Jurkat, Clone E6-1 (cell line): ENCODE results near the gene PTCD2.
A peak's percentile ranks its signal among the peaks of the same experiment; 100 is the strongest.
"Not testable (repeated sequence)": the region's sequence is repeated elsewhere in the genome, so short reads cannot be mapped to it uniquely, and the experiment has no call there.

Source experiments
- DNase-seq: peaks from one replicate; pipeline ENCODE4 v3.0.0-alpha.2; 2011; ENCODE audit warnings: low read depth, low spot score
- H3K4me3 ChIP-seq: 2 replicates; pipeline ENCODE4 v1.5.1; 2011; ENCODE audit warnings: mild to moderate bottlenecking, low read length, control low read depth, moderate library complexity

The PTCD2 gene

GRCh38 chr5:72293495-72294055, 26.6 kb upstream of the PTCD2 start:
- no peak for DNase-seq
- H3K4me3 ChIP-seq, result no peak overlapping the region

GRCh38 chr5:72294473-72294872, 25.7 kb upstream of the PTCD2 start:
- no peak for DNase-seq
- H3K4me3 ChIP-seq, result no peak overlapping the region

GRCh38 chr5:72295539-72295938, 24.6 kb upstream of the PTCD2 start:
- DNase-seq, result no peak
- H3K4me3 ChIP-seq, result no peak overlapping the region

GRCh38 chr5:72296256-72296655, 23.9 kb upstream of the PTCD2 start:
- no peak overlapping the region for H3K4me3 ChIP-seq
- DNase-seq, result no peak

GRCh38 chr5:72298136-72298535, 22.0 kb upstream of the PTCD2 start:
- not testable (repeated sequence) for H3K4me3 ChIP-seq, DNase-seq

GRCh38 chr5:72298711-72299110, 21.5 kb upstream of the PTCD2 start:
- H3K4me3 ChIP-seq, result no peak overlapping the region
- no peak for DNase-seq

GRCh38 chr5:72300590-72301339, 19.4 kb upstream of the PTCD2 start:
- no peak for DNase-seq
- no peak overlapping the region for H3K4me3 ChIP-seq

GRCh38 chr5:72301557-72301956, 18.6 kb upstream of the PTCD2 start:
- H3K4me3 ChIP-seq, result no peak overlapping the region
- DNase-seq, result no peak

- H3K4me3 ChIP-seq, result no peak overlapping the region
- no peak for DNase-seq
These were observed 18.0 kb upstream of the PTCD2 start for GRCh38 chr5:72302171-72302570.

GRCh38 chr5:72305194-72306142, 14.7 kb upstream of the PTCD2 start:
- DNase-seq, result no peak
- no peak overlapping the region for H3K4me3 ChIP-seq

- DNase-seq, result no peak
- H3K4me3 ChIP-seq, result peak overlapping the region; percentile 79
These were observed 12.6 kb upstream of the PTCD2 start for GRCh38 chr5:72307573-72307967.

- DNase-seq, result peak; percentile 95
- peak overlapping the region; percentile 79 for H3K4me3 ChIP-seq
These were observed 12.0 kb upstream of the PTCD2 start for GRCh38 chr5:72307968-72308852.

GRCh38 chr5:72308853-72309191, 11.4 kb upstream of the PTCD2 start:
- DNase-seq, result peak; percentile 9
- H3K4me3 ChIP-seq, result peak overlapping the region; percentile 6

- H3K4me3 ChIP-seq, result no peak overlapping the region
- DNase-seq, result no peak
These were observed 7.0 kb upstream of the PTCD2 start for GRCh38 chr5:72313141-72313540.

GRCh38 chr5:72314571-72315172, 5.5 kb upstream of the PTCD2 start:
- peak; percentile 40 for DNase-seq
- H3K4me3 ChIP-seq, result no peak overlapping the region

GRCh38 chr5:72319435-72319975, 668 bp upstream of the PTCD2 start:
- not testable (repeated sequence) for DNase-seq
- peak overlapping the region; percentile 99 for H3K4me3 ChIP-seq

GRCh38 chr5:72324189-72324825, 4.1 kb downstream of the PTCD2 start:
- no peak for DNase-seq
- H3K4me3 ChIP-seq, result no peak overlapping the region
